Measurements from ENCODE around the gene GHRHR. TPM values are rescaled to one million over a fixed set of nuclear protein-coding genes. Genes with fewer than 3 reads are reported as not detected.

GHRHR gene
- total and polyA plus RNA-seq, 9 donors, result not detected

DNA sequence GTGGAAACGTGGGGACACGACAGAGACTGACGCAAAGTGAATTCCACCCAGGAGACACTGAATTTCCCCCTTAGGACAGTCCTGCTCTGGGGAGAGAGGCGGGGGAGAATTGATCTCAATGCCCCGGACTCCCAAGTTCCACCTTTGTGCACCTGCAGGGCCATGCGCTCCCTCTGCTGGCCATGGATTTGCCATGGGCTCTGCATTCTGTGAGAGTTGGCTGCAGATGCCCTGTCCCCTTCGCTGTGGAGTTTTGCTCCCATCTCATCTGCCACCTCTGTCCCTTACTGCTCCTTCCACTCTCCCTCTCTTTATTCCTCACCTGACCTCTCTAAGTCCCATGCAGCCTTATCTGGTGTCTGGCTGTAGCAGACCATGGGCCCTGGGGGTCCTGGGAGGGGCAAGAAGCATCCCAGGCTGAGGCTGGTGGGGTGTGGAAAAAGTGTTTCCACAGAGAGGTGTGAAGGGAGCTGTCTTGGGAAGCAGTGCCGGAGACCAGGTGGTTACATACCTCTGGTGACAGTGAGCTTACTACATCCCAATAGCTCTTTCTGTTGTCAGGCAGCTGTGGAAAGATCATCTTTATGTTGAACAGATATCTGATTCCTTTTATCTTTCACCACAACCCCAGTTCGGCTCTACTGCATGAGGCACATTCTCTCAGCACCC is 14.3 kb downstream of the GHRHR start:
- WGBS, 3 donors, result 36 to 53% (median 40%) methylated on average over 9 of the region's 9 CpGs
- DNase-seq, result no peak
- Histone ChIP-seq H3K27me3 (no peaks in the 10 kb centered on the region), H3K4me1 (ENCODE audit: insufficient read depth) (no peaks in the 10 kb centered on the region), H3K9me3 (no peaks in the 10 kb centered on the region), H3K4me3 (no peak overlapping the region), H3K36me3 (no peaks in the 10 kb centered on the region), H3K27ac (no peak overlapping the region)
- TF ChIP-seq, protein P1, sequence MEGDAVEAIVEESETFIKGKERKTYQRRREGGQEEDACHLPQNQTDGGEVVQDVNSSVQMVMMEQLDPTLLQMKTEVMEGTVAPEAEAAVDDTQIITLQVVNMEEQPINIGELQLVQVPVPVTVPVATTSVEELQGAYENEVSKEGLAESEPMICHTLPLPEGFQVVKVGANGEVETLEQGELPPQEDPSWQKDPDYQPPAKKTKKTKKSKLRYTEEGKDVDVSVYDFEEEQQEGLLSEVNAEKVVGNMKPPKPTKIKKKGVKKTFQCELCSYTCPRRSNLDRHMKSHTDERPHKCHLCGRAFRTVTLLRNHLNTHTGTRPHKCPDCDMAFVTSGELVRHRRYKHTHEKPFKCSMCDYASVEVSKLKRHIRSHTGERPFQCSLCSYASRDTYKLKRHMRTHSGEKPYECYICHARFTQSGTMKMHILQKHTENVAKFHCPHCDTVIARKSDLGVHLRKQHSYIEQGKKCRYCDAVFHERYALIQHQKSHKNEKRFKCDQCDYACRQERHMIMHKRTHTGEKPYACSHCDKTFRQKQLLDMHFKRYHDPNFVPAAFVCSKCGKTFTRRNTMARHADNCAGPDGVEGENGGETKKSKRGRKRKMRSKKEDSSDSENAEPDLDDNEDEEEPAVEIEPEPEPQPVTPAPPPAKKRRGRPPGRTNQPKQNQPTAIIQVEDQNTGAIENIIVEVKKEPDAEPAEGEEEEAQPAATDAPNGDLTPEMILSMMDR (IDR thresholded peaks at IDR 0.05), result no peak
- no peak for TF ChIP-seq EP300 (IDR thresholded peaks at IDR 0.05)
- no peak for TF ChIP-seq POLR2A (IDR thresholded peaks at IDR 0.05)
- intact Hi-C loops (cut with DNase I), result loop anchor here in 1 of 4 donors (10.0 kb wide), 1 partner anchor 183 kb away; no protein-coding TSS in a partner anchor

DNA sequence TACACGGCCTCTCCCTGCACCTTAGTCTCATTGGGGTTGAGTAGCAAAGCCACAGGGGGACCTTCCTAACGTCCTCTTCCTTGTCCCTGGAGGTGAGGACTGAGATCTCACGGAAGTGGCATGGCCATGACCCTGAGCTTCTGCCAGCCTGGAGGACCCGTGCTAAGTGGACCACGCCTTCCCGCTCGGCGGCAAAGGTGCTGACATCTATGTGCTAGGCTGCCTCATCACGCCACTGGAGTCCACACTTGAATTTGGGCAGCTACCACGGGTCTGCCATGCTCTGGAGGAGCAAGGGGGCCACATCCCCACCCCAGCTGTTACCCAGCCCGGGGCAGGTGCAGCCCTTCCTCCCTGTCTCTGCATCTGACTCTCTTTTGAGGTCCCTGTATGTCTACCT is 15.3 kb downstream of the GHRHR start:
- DNase-seq, result no peak
- Histone ChIP-seq H3K27ac (no peak overlapping the region), H3K4me3 (no peak overlapping the region), H3K27me3 (no peaks in the 10 kb centered on the region), H3K9me3 (no peaks in the 10 kb centered on the region), H3K36me3 (no peaks in the 10 kb centered on the region), H3K4me1 (ENCODE audit: insufficient read depth) (no peaks in the 10 kb centered on the region)
- intact Hi-C loops (cut with DNase I), result loop anchor here in 1 of 4 donors (10.0 kb wide), 1 partner anchor 184 kb away; no protein-coding TSS in a partner anchor
- 65 to 71% (median 70%) methylated on average over 11 of the region's 11 CpGs for WGBS, 3 donors
- TF ChIP-seq, protein P1 (IDR thresholded peaks at IDR 0.05), result no peak
- TF ChIP-seq POLR2A (IDR thresholded peaks at IDR 0.05) (no peak), EP300 (IDR thresholded peaks at IDR 0.05) (no peak)

DNA sequence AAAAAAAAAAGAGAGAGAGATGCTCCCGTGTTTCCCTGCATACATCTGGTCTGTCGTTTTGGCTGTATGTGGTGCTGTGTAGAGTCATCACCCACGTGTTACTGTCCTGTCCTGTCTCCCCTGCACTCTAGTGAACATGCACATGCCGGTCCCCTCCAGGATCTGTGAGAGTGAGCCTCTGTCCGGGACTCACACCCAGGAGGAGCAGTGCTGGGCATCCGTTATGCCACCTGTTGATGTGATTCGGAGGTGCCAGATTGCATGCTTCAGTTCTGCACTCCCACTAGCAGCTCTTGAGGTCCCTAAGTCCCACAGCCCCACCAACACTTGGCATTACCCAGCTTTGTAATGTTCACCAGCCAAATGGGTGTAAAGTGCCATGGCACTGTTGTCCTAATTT is 16.4 kb downstream of the GHRHR start:
- intact Hi-C loops (cut with DNase I), result loop anchor here in 1 of 4 donors (10.0 kb wide), 1 partner anchor 135 kb away; no protein-coding TSS in a partner anchor
- no peaks in the 10 kb centered on the region for H3K4me1 ChIP-seq (ENCODE audit: insufficient read depth)
- WGBS, 3 donors, result 54 to 58% (median 54%) methylated on average over 7 of the region's 7 CpGs

DNA sequence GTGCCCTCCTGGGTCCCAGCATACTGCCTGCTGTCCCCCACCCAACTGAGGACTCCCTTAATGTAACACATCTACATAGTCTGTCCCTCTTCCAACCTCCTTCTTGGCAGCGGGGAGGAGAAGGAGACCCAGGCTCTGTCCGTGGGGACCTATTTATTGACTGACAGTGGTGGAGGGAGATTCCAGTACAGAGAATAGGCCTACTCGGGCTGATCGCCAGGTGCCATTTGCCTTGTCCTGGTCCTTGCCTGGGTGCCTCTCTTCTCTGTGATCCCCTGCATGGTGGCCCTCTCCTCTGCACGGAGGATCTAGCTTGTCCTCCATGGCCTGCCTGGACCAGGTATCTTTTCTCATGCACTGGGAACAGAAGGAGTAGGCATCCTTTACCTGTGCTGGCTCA is 17.0 kb downstream of the GHRHR start:
- intact Hi-C loops (cut with DNase I), result loop anchor here in 1 of 4 donors (10.0 kb wide), 1 partner anchor 134 kb away; no protein-coding TSS in a partner anchor
- no peaks in the 10 kb centered on the region for H3K4me1 ChIP-seq (ENCODE audit: insufficient read depth)
- whole genome bisulfite sequencing, 3 donors, result 74 to 81% (median 79%) methylated on average over 5 of the region's 5 CpGs
- H3K27ac ChIP-seq, result no peak overlapping the region
- no peak for DNase-seq
- H3K4me3 ChIP-seq, result no peak overlapping the region
- H3K9me3 ChIP-seq, result no peaks in the 10 kb centered on the region
- H3K36me3 ChIP-seq, result no peaks in the 10 kb centered on the region
- H3K27me3 ChIP-seq, result no peaks in the 10 kb centered on the region
- TF ChIP-seq POLR2A (IDR thresholded peaks at IDR 0.05) (no peak), EP300 (IDR thresholded peaks at IDR 0.05) (no peak)
- TF ChIP-seq, protein P1 (IDR thresholded peaks at IDR 0.05), result no peak

More for the DNA sequence above, 16.4 kb downstream of the GHRHR start:
- TF ChIP-seq POLR2A (IDR thresholded peaks at IDR 0.05) (no peak), EP300 (IDR thresholded peaks at IDR 0.05) (no peak)
- no peak overlapping the region for H3K4me3 ChIP-seq
- H3K27me3 ChIP-seq, result no peaks in the 10 kb centered on the region
- H3K27ac ChIP-seq, result no peak overlapping the region
- no peaks in the 10 kb centered on the region for H3K36me3 ChIP-seq
- no peaks in the 10 kb centered on the region for H3K9me3 ChIP-seq
- DNase-seq, result no peak
